HG03064 (cell line): ENCODE measurements around the gene BTG1.

ENCODE experiments used
- ATAC-seq: cut with Tn5 transposase; IDR thresholded peaks from one replicate; pipeline ENCODE4 v1.9.1; 2021; ENCODE audit warnings: low read depth; ENCODE audit not compliant: unreplicated experiment

The BTG1 gene

GRCh38 chr12:92134638-92135274 is 10.9 kb downstream of the BTG1 start:
- no peak for ATAC-seq

- ATAC-seq, result no peak
These were observed 11.6 kb downstream of the BTG1 start for GRCh38 chr12:92133795-92134637.

- ATAC-seq, result no peak
These were observed 12.5 kb downstream of the BTG1 start for GRCh38 chr12:92133171-92133570.

GRCh38 chr12:92132288-92132687 is 13.4 kb downstream of the BTG1 start:
- ATAC-seq, result no peak

- ATAC-seq, result no peak
These were observed 14.6 kb downstream of the BTG1 start for GRCh38 chr12:92130999-92131398.

GRCh38 chr12:92129609-92130008 is 16.0 kb downstream of the BTG1 start:
- no peak for ATAC-seq

GRCh38 chr12:92128612-92129011 is 17.0 kb downstream of the BTG1 start:
- no peak for ATAC-seq

- no peak for ATAC-seq
These were observed 21.0 kb downstream of the BTG1 start for GRCh38 chr12:92124689-92125029.

GRCh38 chr12:92123780-92124688 is 21.6 kb downstream of the BTG1 start:
- no peak for ATAC-seq

GRCh38 chr12:92122941-92123779 is 22.5 kb downstream of the BTG1 start:
- no peak for ATAC-seq

GRCh38 chr12:92121826-92122225 is 23.8 kb downstream of the BTG1 start:
- no peak for ATAC-seq

GRCh38 chr12:92118826-92119536 is 26.7 kb downstream of the BTG1 start:
- no peak for ATAC-seq

GRCh38 chr12:92114834-92115233 is 30.8 kb downstream of the BTG1 start:
- no peak for ATAC-seq

GRCh38 chr12:92111256-92111655 is 34.4 kb downstream of the BTG1 start:
- ATAC-seq, result peak; percentile 54

- no peak for ATAC-seq
These were observed 35.5 kb downstream of the BTG1 start for GRCh38 chr12:92110083-92110640.

- ATAC-seq, result no peak
These were observed 36.0 kb downstream of the BTG1 start for GRCh38 chr12:92109613-92110012.

- ATAC-seq, result no peak
These were observed 37.0 kb downstream of the BTG1 start for GRCh38 chr12:92108651-92109050.

GRCh38 chr12:92107621-92108131 is 38.0 kb downstream of the BTG1 start:
- no peak for ATAC-seq

- ATAC-seq, result no peak
These were observed 38.6 kb downstream of the BTG1 start for GRCh38 chr12:92107094-92107493.
